Naive B cell (primary cell): ENCODE measurements around the gene SMTN. TPM values are rescaled to one million over a fixed set of nuclear protein-coding genes. Genes with fewer than 3 reads are reported as not detected.
"Not testable (repeated sequence)": the region's sequence is repeated elsewhere in the genome, so short reads cannot be mapped to it uniquely, and the experiment has no call there.

ENCODE experiments used
- ATAC-seq, 2 donors: fragments of 150-1000 bp; cut with Tn5 transposase; 2 replicates each; pipeline ENCODE4 v1.10.0; 2021; ENCODE audit warnings: low read depth in 2 of 2, mild to moderate bottlenecking in 2 of 2, moderate library complexity in 2 of 2
- DNase-seq: peaks from one replicate; pipeline ENCODE4 v3.0.0; 2022
- H3K27ac Mint-ChIP-seq, 6 donors: one replicate each; pipeline ENCODE4 v1.8.0; 2020 to 2022; ENCODE audit warnings: mild to moderate bottlenecking in 6 of 6, mixed read lengths in 6 of 6, moderate library complexity in 5 of 6, inconsistent platforms in 2 of 6
- H3K27me3 Mint-ChIP-seq, 3 donors: one replicate each; pipeline ENCODE4 v1.8.0; 2021 to 2022; ENCODE audit warnings: mixed read lengths in 3 of 3, mild to moderate bottlenecking in 1 of 3
- H3K36me3 Mint-ChIP-seq, 2 donors: one replicate each; pipeline ENCODE4 v1.8.0; 2020 to 2022; ENCODE audit warnings: mixed read lengths in 2 of 2, inconsistent platforms in 1 of 2, mild to moderate bottlenecking in 1 of 2
- H3K4me1 Mint-ChIP-seq, 3 donors: one replicate each; pipeline ENCODE4 v1.8.0; 2020 to 2022; ENCODE audit warnings: mixed read lengths in 3 of 3, inconsistent platforms in 1 of 3, mild to moderate bottlenecking in 1 of 3, moderate library complexity in 1 of 3
- H3K4me3 Mint-ChIP-seq, 8 donors: one replicate each; pipeline ENCODE4 v1.8.0; 2020 to 2022; ENCODE audit warnings: mild to moderate bottlenecking in 8 of 8, mixed read lengths in 8 of 8, moderate library complexity in 8 of 8, inconsistent platforms in 2 of 8
- H3K9me3 Mint-ChIP-seq, 7 donors: one replicate each; pipeline ENCODE4 v1.8.0; 2020 to 2022; ENCODE audit warnings: mixed read lengths in 7 of 7, mild to moderate bottlenecking in 5 of 7, inconsistent platforms in 2 of 7, moderate library complexity in 1 of 7
- polyA plus RNA-seq, 6 donors: library from polyadenylated mRNA; unstranded; fragments of 300-500 nt; fragmentation: Illumina TruSeq; gene quantifications; one replicate each; pipeline ENCODE4 v1.2.3, GENCODE V29; 2021; ENCODE audit warnings: low read depth in 6 of 6

The SMTN gene
- polyA plus RNA-seq, 6 donors from 2014 or later = 0.27 to 1.0 (median 0.79) TPM; not detected in 3

- peak overlapping the region in 1 of 8 donors; percentile 26 for H3K4me3 Mint-ChIP-seq
- H3K9me3 Mint-ChIP-seq = no peaks in the 10 kb centered on the region
- H3K36me3 Mint-ChIP-seq = no peaks in the 10 kb centered on the region
- no peak overlapping the region for H3K27ac Mint-ChIP-seq
- no peak for DNase-seq
- peaks cover 14 to 15% (median 14%) of the 10 kb centered on the region in 3 donors for H3K4me1 Mint-ChIP-seq
- ATAC-seq = no peak
- no peaks in the 10 kb centered on the region for H3K27me3 Mint-ChIP-seq
These were observed 8.3 kb downstream of the SMTN start for GRCh38 chr22:31089160-31090100.

DNA sequence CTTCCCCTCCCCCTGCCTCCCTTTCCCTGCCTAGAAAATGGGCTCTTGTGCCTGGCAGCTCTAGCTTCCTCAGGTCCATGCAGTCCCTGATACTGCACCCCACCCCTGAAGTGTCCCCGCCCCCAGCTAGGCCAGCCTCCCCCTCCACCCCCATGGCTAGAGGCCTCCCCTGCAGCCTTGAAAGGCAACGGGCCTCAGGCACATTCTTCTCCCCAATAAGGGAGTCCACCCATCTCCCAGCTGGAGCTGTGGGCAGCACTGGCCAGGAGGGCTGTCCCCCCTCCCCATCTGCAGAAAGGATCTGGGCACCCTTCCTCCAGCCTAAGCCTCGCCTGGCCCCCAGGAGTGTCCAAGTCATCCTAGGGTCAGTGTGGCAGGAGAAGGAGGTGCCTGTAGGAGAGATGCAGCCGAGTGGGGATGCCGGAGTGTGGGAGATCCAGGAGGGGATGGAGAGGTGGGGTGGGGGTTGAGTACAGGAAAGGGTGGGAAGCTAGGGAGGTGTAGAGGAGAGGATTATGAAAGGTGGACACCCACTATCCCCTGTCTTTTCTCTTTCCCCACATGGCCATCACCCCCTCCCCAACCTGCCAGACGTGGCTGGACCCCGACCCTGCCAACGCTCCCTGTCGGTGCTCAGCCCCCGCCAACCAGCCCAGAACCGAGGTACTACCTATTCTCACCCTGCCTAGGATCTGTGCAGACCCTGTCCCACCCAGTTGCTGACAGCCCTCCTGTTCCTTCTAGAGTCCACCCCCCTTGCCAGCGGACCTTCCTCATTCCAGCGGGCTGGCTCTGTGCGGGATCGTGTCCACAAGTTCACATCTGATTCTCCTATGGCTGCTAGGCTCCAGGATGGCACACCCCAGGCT, 9.3 kb downstream of the SMTN start:
- H3K4me1 Mint-ChIP-seq = peaks cover 9 to 11% (median 11%) of the 10 kb centered on the region in 3 donors
- H3K4me3 Mint-ChIP-seq = no peak overlapping the region
- H3K27ac Mint-ChIP-seq = peak overlapping the region in 1 of 6 donors; percentile 36
- ATAC-seq (no peak), DNase-seq (no peak)
- no peaks in the 10 kb centered on the region for H3K36me3 Mint-ChIP-seq
- H3K9me3 Mint-ChIP-seq = no peaks in the 10 kb centered on the region
- no peaks in the 10 kb centered on the region for H3K27me3 Mint-ChIP-seq

- DNase-seq (no peak), ATAC-seq (no peak)
- no peaks in the 10 kb centered on the region for H3K27me3 Mint-ChIP-seq
- H3K4me1 Mint-ChIP-seq = peaks cover 7 to 11% (median 10%) of the 10 kb centered on the region in 3 donors
- no peak overlapping the region for H3K4me3 Mint-ChIP-seq
- no peaks in the 10 kb centered on the region for H3K36me3 Mint-ChIP-seq
- H3K27ac Mint-ChIP-seq = no peak overlapping the region
- H3K9me3 Mint-ChIP-seq = no peaks in the 10 kb centered on the region
These were observed 10.2 kb downstream of the SMTN start for GRCh38 chr22:31091106-31091975.

DNA sequence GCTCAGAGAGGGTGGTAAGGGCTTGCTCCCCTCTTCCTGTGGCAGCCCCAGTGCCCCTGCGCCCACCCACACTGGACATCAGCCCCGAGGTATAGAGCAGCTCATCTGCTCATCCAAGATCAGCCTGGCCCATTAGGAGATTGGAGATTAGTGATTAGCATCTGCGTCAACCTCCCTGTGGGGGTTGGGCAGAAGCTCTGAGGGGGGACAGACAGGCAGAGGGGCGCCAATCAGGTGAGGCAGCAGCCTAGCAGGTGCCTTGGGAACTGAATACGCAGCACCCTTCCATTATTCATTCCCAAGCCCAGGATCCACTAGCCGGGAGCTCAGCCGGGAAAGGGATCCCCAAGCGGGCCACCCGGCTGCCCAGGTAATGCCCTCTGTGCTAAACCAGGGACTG, 11.0 kb downstream of the SMTN start:
- Mint-ChIP-seq H3K4me3 (no peak overlapping the region), H3K27ac (no peak overlapping the region), H3K4me1 (peaks cover 7 to 11% (median 10%) of the 10 kb centered on the region in 3 donors)

DNA sequence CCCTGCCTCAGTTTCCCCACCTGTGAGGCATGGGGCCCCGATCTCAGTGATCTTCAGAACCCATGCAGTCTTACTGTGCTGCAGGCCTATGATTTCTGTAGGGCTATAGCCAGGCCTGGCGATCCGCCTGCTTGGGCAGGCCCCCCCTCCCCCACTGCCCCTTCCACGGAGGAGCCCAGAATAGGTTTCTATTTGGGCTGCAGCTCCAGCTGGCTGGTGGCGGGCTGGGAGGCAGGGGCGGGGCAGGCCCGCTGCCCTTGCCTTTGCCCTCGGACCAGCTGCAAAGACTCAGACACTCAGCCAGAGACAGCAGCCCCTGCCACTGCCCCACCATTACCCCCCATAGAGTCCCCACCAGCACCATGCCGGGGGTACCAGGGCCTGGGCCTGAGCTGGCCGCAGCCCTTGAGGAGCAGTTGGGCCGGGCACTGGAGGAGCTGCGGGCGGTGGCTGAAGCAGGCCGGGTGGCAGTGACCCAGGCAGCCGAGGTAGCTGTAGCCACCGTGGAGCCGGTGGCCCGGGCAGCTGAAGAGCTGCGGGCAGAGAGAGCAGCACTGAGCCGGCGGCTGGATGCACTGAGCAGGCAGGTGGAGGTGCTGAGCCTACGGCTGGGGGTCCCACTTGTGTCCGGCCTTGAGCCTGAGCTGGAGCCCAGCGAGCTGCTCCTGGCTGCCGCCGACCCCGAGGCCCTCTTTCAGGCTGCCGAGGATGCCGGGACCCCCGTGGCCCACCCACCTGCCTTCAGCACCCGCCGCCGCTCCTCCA, 12.2 kb downstream of the SMTN start:
- no peaks in the 10 kb centered on the region for H3K27me3 Mint-ChIP-seq
- ATAC-seq = no peak
- no peak overlapping the region for H3K4me3 Mint-ChIP-seq
- H3K4me1 Mint-ChIP-seq = peaks cover 7 to 11% (median 10%) of the 10 kb centered on the region in 3 donors
- H3K9me3 Mint-ChIP-seq = no peaks in the 10 kb centered on the region
- H3K36me3 Mint-ChIP-seq = no peaks in the 10 kb centered on the region
- no peak overlapping the region for H3K27ac Mint-ChIP-seq
- DNase-seq = no peak

More for the DNA sequence above, 11.0 kb downstream of the SMTN start:
- Mint-ChIP-seq H3K36me3 (no peaks in the 10 kb centered on the region), H3K9me3 (no peaks in the 10 kb centered on the region), H3K27me3 (no peaks in the 10 kb centered on the region)
- DNase-seq (no peak), ATAC-seq (no peak)

- Mint-ChIP-seq H3K27me3 (no peaks in the 10 kb centered on the region), H3K36me3 (no peaks in the 10 kb centered on the region), H3K27ac (no peak overlapping the region), H3K4me3 (no peak overlapping the region), H3K9me3 (no peaks in the 10 kb centered on the region), H3K4me1 (peaks cover 4 to 8% (median 7%) of the 10 kb centered on the region in 3 donors)
- DNase-seq (no peak), ATAC-seq (no peak)
These were observed 13.0 kb downstream of the SMTN start for GRCh38 chr22:31094021-31094551.

DNA sequence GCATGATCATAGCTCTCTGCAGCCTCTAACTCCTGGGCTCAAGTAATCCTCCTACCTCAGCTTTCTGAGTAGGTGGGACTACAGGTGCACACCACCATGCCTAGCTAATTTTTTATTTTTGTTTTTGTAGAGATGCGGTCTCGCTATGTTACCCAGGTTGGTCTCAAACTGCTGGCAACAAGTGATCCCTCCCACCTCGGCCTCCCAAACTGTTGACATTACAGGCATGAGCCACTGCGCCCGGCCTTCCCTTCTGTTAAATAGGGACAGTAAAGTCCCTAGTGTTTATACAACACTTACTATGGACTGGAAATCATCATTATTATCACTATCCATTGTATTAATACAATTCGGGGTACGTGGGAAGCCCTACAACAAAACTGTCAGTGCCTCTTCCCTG, 13.6 kb downstream of the SMTN start:
- DNase-seq = no peak
- no peaks in the 10 kb centered on the region for H3K9me3 Mint-ChIP-seq
- H3K27ac Mint-ChIP-seq = peak overlapping the region in 1 of 6 donors; percentile 72
- no peak overlapping the region for H3K4me3 Mint-ChIP-seq
- H3K27me3 Mint-ChIP-seq = no peaks in the 10 kb centered on the region
- peaks cover 0 to 1% (median under 1%) of the 10 kb centered on the region in 3 donors for H3K4me1 Mint-ChIP-seq
- ATAC-seq = no peak
- H3K36me3 Mint-ChIP-seq = no peaks in the 10 kb centered on the region

- Mint-ChIP-seq H3K36me3 (no peaks in the 10 kb centered on the region), H3K27me3 (no peaks in the 10 kb centered on the region), H3K9me3 (no peaks in the 10 kb centered on the region), H3K4me1 (no peaks in the 10 kb centered on the region), H3K27ac (peak overlapping the region in 1 of 6 donors; percentile 5), H3K4me3 (no peak overlapping the region)
- ATAC-seq (no peak), DNase-seq (no peak)
These were observed 14.6 kb downstream of the SMTN start for GRCh38 chr22:31095637-31096249.

- Mint-ChIP-seq H3K27me3 (no peaks in the 10 kb centered on the region), H3K36me3 (no peaks in the 10 kb centered on the region), H3K4me3 (no peak overlapping the region), H3K9me3 (peaks cover 0 to 2% (median 0%) of the 10 kb centered on the region in 7 donors), H3K27ac (peak overlapping the region in 1 of 6 donors; percentile 33), H3K4me1 (no peaks in the 10 kb centered on the region)
- ATAC-seq (no peak), DNase-seq (no peak)
These were observed 15.7 kb downstream of the SMTN start for GRCh38 chr22:31096657-31097279.

- not testable (repeated sequence) for DNase-seq, ATAC-seq
These were observed 16.4 kb downstream of the SMTN start for GRCh38 chr22:31097539-31097938.

DNA sequence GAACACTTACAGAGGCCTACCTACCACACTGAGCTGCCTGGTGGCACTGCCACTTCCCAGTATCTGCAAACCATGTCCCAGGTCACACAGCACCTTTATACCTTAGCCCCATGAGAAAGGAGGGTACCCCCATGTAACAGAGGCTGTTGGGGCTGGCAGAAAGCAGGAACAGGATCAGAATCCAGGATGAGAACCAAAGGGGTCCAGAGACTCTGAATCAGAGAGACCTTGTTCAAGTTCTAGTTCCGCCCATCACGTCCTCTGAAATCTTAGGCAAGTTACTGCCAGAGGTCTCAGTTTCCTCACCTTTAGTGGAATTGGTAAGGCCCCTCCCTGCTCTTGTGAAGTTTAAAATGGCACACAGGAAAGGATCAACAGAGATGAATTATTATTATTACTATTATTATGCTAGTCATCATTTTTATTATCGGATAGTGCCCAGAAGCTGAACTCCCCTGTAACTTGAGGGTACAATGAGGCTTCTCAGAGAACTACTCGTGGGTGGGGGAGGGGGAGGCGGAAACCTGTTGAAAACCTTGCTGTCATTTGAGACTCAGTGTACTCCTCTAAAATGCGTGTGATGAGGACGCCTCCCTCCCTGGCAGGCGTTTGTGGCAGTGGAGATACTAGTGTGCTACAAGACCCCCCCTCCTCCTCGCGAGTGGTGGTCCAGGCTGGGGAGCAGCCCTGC, 17.0 kb downstream of the SMTN start:
- H3K36me3 Mint-ChIP-seq = no peaks in the 10 kb centered on the region

More at GRCh38 chr22:31097539-31097938, 16.4 kb downstream of the SMTN start:
- not testable (repeated sequence) for H3K4me3 Mint-ChIP-seq, H3K27me3 Mint-ChIP-seq, H3K27ac Mint-ChIP-seq, H3K9me3 Mint-ChIP-seq, H3K4me1 Mint-ChIP-seq, H3K36me3 Mint-ChIP-seq

More for the DNA sequence above, 17.0 kb downstream of the SMTN start:
- Mint-ChIP-seq H3K4me3 (no peak overlapping the region), H3K9me3 (peaks cover 0 to 2% (median 0%) of the 10 kb centered on the region in 7 donors), H3K4me1 (no peaks in the 10 kb centered on the region), H3K27me3 (no peaks in the 10 kb centered on the region), H3K27ac (no peak overlapping the region)
- no peak for DNase-seq
- no peak for ATAC-seq
